HEK293 (cell line): ENCODE measurements around the gene CBX2.

Source experiments
- BCL11B ChIP-seq: fragments of 450-650 bp; formaldehyde crosslinking; IDR thresholded peaks from 2 replicates; pipeline ENCODE4 v1.5.1; 2016; ENCODE audit warnings: low read depth, missing biosample characterization, missing genetic modification characterization
- GLIS1 ChIP-seq: fragments of 450-650 bp; formaldehyde crosslinking; IDR thresholded peaks from 2 replicates; pipeline ENCODE4 v1.5.1; 2016; ENCODE audit warnings: missing biosample characterization, missing genetic modification characterization
- MZF1 ChIP-seq: fragments of 450-650 bp; formaldehyde crosslinking; IDR thresholded peaks from 2 replicates; pipeline ENCODE4 v1.5.1; 2017; ENCODE audit warnings: missing biosample characterization, missing genetic modification characterization, borderline replicate concordance
- OSR2 ChIP-seq: fragments of 450-650 bp; formaldehyde crosslinking; IDR thresholded peaks from 2 replicates; pipeline ENCODE4 v1.5.1; 2016; ENCODE audit warnings: missing biosample characterization, missing genetic modification characterization
- SP2 ChIP-seq: fragments of 450-650 bp; formaldehyde crosslinking; IDR thresholded peaks from 2 replicates; pipeline ENCODE4 v1.5.1; 2016; ENCODE audit warnings: missing biosample characterization, missing genetic modification characterization
- TRIM28 ChIP-seq: IDR thresholded peaks from 2 replicates; pipeline ENCODE4 v1.6.1; 2011; ENCODE audit warnings: low read length, control low read depth, borderline replicate concordance
- ZNF274 ChIP-seq, 2 experiments: fragments of 200-500 bp in 1 of 2; fragments of 450-650 bp in 1 of 2; sonication (Bioruptor generic) in 1 of 2; formaldehyde crosslinking in 1 of 2; IDR thresholded peaks; 2 replicates each; pipeline versions ENCODE4 v1.5.1 to v1.6.1; 2014 to 2016; ENCODE audit warnings: borderline replicate concordance in 1 of 2, inconsistent platforms in 1 of 2, low read length in 1 of 2, missing biosample characterization in 1 of 2, missing genetic modification characterization in 1 of 2
- ZNF311 ChIP-seq: fragments of 450-650 bp; formaldehyde crosslinking; IDR thresholded peaks from 2 replicates; pipeline ENCODE4 v1.5.1; 2017; ENCODE audit warnings: missing biosample characterization, missing genetic modification characterization, borderline replicate concordance
- ZNF324 ChIP-seq: fragments of 450-650 bp; formaldehyde crosslinking; IDR thresholded peaks from 2 replicates; pipeline ENCODE4 v1.5.1; 2016; ENCODE audit warnings: missing biosample characterization, missing genetic modification characterization
- TF ChIP-seq, protein P1 (sequence below): IDR thresholded peaks from 2 replicates; pipeline ENCODE4 v1.6.1; 2011; ENCODE audit warnings: mild to moderate bottlenecking, low read depth, low read length, borderline replicate concordance
- TF ChIP-seq, protein P2 (sequence below): fragments of 450-650 bp; formaldehyde crosslinking; IDR thresholded peaks from 2 replicates; pipeline ENCODE4 v1.5.1; 2016; ENCODE audit warnings: missing biosample characterization, missing genetic modification characterization
- TF ChIP-seq, protein P3 (sequence below): fragments of 450-650 bp; formaldehyde crosslinking; IDR thresholded peaks from 2 replicates; pipeline ENCODE4 v1.5.1; 2016; ENCODE audit warnings: missing biosample characterization, missing genetic modification characterization, low read depth
- TF ChIP-seq, protein P4 (sequence below): fragments of 450-650 bp; formaldehyde crosslinking; IDR thresholded peaks from 2 replicates; pipeline ENCODE4 v1.5.1; 2016; ENCODE audit warnings: missing biosample characterization, missing genetic modification characterization
- TF ChIP-seq, protein P5 (sequence below): fragments of 450-650 bp; formaldehyde crosslinking; IDR thresholded peaks from 2 replicates; pipeline ENCODE4; 2016; ENCODE audit warnings: missing biosample characterization, missing genetic modification characterization

GRCh38 chr17:79758271-79758670, 19.7 kb upstream of the CBX2 start:
- TF ChIP-seq ZNF274 (IDR thresholded peaks at IDR 0.05; ENCODE audit: low read length) = no peak
- TF ChIP-seq ZNF274 (tag by site-specific recombination; IDR thresholded peaks at IDR 0.05; ENCODE audit: borderline replicate concordance) = no peak
- TF ChIP-seq SP2 (tag by site-specific recombination) = no peak
- TF ChIP-seq OSR2 (tag by site-specific recombination) = no peak
- TF ChIP-seq, protein P1, sequence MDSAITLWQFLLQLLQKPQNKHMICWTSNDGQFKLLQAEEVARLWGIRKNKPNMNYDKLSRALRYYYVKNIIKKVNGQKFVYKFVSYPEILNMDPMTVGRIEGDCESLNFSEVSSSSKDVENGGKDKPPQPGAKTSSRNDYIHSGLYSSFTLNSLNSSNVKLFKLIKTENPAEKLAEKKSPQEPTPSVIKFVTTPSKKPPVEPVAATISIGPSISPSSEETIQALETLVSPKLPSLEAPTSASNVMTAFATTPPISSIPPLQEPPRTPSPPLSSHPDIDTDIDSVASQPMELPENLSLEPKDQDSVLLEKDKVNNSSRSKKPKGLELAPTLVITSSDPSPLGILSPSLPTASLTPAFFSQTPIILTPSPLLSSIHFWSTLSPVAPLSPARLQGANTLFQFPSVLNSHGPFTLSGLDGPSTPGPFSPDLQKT = no peak
- TF ChIP-seq, protein P2, sequence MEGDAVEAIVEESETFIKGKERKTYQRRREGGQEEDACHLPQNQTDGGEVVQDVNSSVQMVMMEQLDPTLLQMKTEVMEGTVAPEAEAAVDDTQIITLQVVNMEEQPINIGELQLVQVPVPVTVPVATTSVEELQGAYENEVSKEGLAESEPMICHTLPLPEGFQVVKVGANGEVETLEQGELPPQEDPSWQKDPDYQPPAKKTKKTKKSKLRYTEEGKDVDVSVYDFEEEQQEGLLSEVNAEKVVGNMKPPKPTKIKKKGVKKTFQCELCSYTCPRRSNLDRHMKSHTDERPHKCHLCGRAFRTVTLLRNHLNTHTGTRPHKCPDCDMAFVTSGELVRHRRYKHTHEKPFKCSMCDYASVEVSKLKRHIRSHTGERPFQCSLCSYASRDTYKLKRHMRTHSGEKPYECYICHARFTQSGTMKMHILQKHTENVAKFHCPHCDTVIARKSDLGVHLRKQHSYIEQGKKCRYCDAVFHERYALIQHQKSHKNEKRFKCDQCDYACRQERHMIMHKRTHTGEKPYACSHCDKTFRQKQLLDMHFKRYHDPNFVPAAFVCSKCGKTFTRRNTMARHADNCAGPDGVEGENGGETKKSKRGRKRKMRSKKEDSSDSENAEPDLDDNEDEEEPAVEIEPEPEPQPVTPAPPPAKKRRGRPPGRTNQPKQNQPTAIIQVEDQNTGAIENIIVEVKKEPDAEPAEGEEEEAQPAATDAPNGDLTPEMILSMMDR (tag by site-specific recombination) = no peak
- no peak for TF ChIP-seq ZNF324 (tag by site-specific recombination)
- TF ChIP-seq, protein P3, sequence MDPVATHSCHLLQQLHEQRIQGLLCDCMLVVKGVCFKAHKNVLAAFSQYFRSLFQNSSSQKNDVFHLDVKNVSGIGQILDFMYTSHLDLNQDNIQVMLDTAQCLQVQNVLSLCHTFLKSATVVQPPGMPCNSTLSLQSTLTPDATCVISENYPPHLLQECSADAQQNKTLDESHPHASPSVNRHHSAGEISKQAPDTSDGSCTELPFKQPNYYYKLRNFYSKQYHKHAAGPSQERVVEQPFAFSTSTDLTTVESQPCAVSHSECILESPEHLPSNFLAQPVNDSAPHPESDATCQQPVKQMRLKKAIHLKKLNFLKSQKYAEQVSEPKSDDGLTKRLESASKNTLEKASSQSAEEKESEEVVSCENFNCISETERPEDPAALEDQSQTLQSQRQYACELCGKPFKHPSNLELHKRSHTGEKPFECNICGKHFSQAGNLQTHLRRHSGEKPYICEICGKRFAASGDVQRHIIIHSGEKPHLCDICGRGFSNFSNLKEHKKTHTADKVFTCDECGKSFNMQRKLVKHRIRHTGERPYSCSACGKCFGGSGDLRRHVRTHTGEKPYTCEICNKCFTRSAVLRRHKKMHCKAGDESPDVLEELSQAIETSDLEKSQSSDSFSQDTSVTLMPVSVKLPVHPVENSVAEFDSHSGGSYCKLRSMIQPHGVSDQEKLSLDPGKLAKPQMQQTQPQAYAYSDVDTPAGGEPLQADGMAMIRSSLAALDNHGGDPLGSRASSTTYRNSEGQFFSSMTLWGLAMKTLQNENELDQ (tag by site-specific recombination) = no peak
- no peak for TF ChIP-seq GLIS1
- TF ChIP-seq ZNF311 (tag by site-specific recombination) = no peak
- TF ChIP-seq MZF1 = no peak
- TF ChIP-seq, protein P4, sequence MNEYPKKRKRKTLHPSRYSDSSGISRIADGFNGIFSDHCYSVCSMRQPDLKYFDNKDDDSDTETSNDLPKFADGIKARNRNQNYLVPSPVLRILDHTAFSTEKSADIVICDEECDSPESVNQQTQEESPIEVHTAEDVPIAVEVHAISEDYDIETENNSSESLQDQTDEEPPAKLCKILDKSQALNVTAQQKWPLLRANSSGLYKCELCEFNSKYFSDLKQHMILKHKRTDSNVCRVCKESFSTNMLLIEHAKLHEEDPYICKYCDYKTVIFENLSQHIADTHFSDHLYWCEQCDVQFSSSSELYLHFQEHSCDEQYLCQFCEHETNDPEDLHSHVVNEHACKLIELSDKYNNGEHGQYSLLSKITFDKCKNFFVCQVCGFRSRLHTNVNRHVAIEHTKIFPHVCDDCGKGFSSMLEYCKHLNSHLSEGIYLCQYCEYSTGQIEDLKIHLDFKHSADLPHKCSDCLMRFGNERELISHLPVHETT (tag by site-specific recombination) = no peak
- TF ChIP-seq BCL11B (tag by site-specific recombination) = no peak
- TF ChIP-seq, protein P5, sequence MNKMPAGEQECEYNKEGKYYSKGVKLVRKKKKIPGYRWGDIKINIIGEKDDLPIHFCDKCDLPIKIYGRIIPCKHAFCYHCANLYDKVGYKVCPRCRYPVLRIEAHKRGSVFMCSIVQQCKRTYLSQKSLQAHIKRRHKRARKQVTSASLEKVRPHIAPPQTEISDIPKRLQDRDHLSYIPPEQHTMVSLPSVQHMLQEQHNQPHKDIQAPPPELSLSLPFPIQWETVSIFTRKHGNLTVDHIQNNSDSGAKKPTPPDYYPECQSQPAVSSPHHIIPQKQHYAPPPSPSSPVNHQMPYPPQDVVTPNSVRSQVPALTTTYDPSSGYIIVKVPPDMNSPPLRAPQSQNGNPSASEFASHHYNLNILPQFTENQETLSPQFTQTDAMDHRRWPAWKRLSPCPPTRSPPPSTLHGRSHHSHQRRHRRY (tag by site-specific recombination) = no peak
- no peak for TF ChIP-seq TRIM28
